GM12878 (cell line): ENCODE measurements around the gene TBL3. TPM values are rescaled to one million over a fixed set of nuclear protein-coding genes. Genes with fewer than 3 reads are reported as not detected.

Source experiments
- ATAC-seq: fragments of 200-7000 bp; cut with Tn5 transposase; 3 replicates; pipeline ENCODE4 v1.9.1; 2020; ENCODE audit warnings: mild to moderate bottlenecking, moderate library complexity
- BruUV-seq: library from RNA; stranded (reverse); fragments of 400-500 nt; replicated peaks from 2 replicates; lab custom pipeline; 2021; lab: Mats Ljungman, UMichigan
- CTCF ChIA-PET: fragments of 300-600 bp; sonication (Branson Sonifier 250); formaldehyde crosslinking; extraction: SDS; loops from one replicate; lab custom pipeline; 2021; ENCODE audit warnings: inconsistent platforms; lab: Yijun Ruan, JAX
- POLR2A ChIA-PET: fragments of 350-600 bp; formaldehyde crosslinking; extraction: SDS; loops from one replicate; lab custom pipeline; 2021; ENCODE audit warnings: inconsistent platforms; lab: Charles Lee
- RAD21 ChIA-PET: fragments of 300-600 bp; sonication (Branson Sonifier 250); formaldehyde crosslinking; loops from one replicate; lab custom pipeline; 2023; ENCODE audit warnings: antibody characterized with exemption; ENCODE audit not compliant: unreplicated experiment; lab: Charles Lee
- SMC1A ChIA-PET: fragments of 300-600 bp; sonication (Branson Sonifier 250); formaldehyde crosslinking; loops from one replicate; lab custom pipeline; 2023; ENCODE audit not compliant: unreplicated experiment, uncharacterized antibody; lab: Charles Lee
- DNase-seq: peaks from one replicate; pipeline ENCODE4 v3.0.0-alpha.2; 2011; ENCODE audit warnings: low read depth, low spot score
- FAIRE-seq: peaks from 3 replicates; lab custom pipeline; 2011; peaks lifted over from hg19 to GRCh38; lab: Jason Lieb, UNC
- H2AFZ ChIP-seq: 2 replicates; pipeline ENCODE4 v1.6.0; 2011; ENCODE audit warnings: low read depth, low read length, control low read depth; ENCODE audit not compliant: control insufficient read depth
- H3K27ac ChIP-seq: 2 replicates; pipeline ENCODE4 v1.5.1; 2011; ENCODE audit warnings: control low read depth; ENCODE audit not compliant: control insufficient read depth, insufficient read depth
- H3K27me3 ChIP-seq, 2 experiments: replicated peaks in 1 of 2; 2 replicates each; pipeline versions ENCODE4 v1.6.0 to v1.6.1; 2011; ENCODE audit warnings: low read length in 1 of 2; ENCODE audit not compliant: control insufficient read depth in 2 of 2, insufficient read depth in 2 of 2
- H3K36me3 ChIP-seq, 2 experiments: 2 replicates each; pipeline ENCODE4 v1.5.1; 2011; ENCODE audit warnings: low read length in 1 of 2; ENCODE audit not compliant: control insufficient read depth in 2 of 2, insufficient read depth in 2 of 2
- H3K4me1 ChIP-seq: 2 replicates; pipeline ENCODE4 v1.6.1; 2011; ENCODE audit warnings: mild to moderate bottlenecking, low read length, moderate library complexity, mixed read lengths; ENCODE audit not compliant: control insufficient read depth, insufficient read depth
- H3K4me2 ChIP-seq: 2 replicates; pipeline ENCODE4 v1.6.0; 2011; ENCODE audit warnings: control low read depth; ENCODE audit not compliant: control insufficient read depth, insufficient read depth
- H3K4me3 ChIP-seq: fragments of 200-600 bp; sonication (generic); 2 replicates; pipeline ENCODE4 v1.5.1; 2016
- H3K79me2 ChIP-seq: 2 replicates; pipeline ENCODE4 v1.6.0; 2011; ENCODE audit warnings: low read length; ENCODE audit not compliant: control insufficient read depth, insufficient read depth
- H3K9ac ChIP-seq: 2 replicates; pipeline ENCODE4 v1.8.0; 2011; ENCODE audit warnings: low read length, control low read depth, mixed read lengths; ENCODE audit not compliant: control insufficient read depth, insufficient read depth
- H3K9me3 ChIP-seq: replicated peaks from 3 replicates; pipeline ENCODE4 v1.5.1; 2011; ENCODE audit warnings: mild to moderate bottlenecking, low read length; ENCODE audit not compliant: control insufficient read depth, insufficient read depth
- H4K20me1 ChIP-seq: 2 replicates; pipeline ENCODE4 v1.6.0; 2011; ENCODE audit not compliant: control insufficient read depth, insufficient read depth
- ATF3 ChIP-seq: IDR thresholded peaks from 2 replicates; pipeline ENCODE4 v1.6.1; 2011; ENCODE audit warnings: low read depth, mild to moderate bottlenecking, low read length, moderate library complexity, borderline replicate concordance; ENCODE audit errors: extremely low read depth
- CBX5 ChIP-seq: sonication (generic); IDR thresholded peaks from 2 replicates; pipeline ENCODE4 v1.6.1; 2016; ENCODE audit warnings: low read depth, moderate library complexity, mild to moderate bottlenecking, inconsistent platforms
- CHD1 ChIP-seq: IDR thresholded peaks from 2 replicates; pipeline ENCODE4 v1.6.1; 2012; ENCODE audit warnings: low read depth, low read length, improper control_type of control experiment
- CHD4 ChIP-seq: fragments of 200-600 bp; sonication (generic); IDR thresholded peaks from 2 replicates; pipeline ENCODE4 v1.6.1; 2016; ENCODE audit warnings: mild to moderate bottlenecking
- EED ChIP-seq: sonication (generic); IDR thresholded peaks from 2 replicates; pipeline ENCODE4 v1.6.1; 2016; ENCODE audit warnings: antibody characterized with exemption, low read depth
- EP300 ChIP-seq, 2 experiments: fragments of 150-350 bp in 1 of 2; IDR thresholded peaks; 2 replicates each; pipeline ENCODE4 v1.6.1; 2011 to 2012; ENCODE audit warnings: low read depth in 2 of 2, low read length in 2 of 2, borderline replicate concordance in 1 of 2, improper control_type of control experiment in 1 of 2, inconsistent platforms in 1 of 2; ENCODE audit not compliant: control insufficient read depth in 1 of 2
- HDGF ChIP-seq: fragments of 450-650 bp; IDR thresholded peaks from 2 replicates; pipeline ENCODE4 v1.6.1; 2016; ENCODE audit warnings: antibody characterized with exemption
- KAT2A ChIP-seq: conservative IDR thresholded peaks from 2 replicates; pipeline ENCODE4 v1.6.1; 2011; ENCODE audit warnings: low read depth, low read length; ENCODE audit not compliant: control insufficient read depth
- PKNOX1 ChIP-seq: fragments of 450-650 bp; IDR thresholded peaks from 2 replicates; pipeline ENCODE4 v1.6.1; 2016; ENCODE audit warnings: mild to moderate bottlenecking
- POLR2A ChIP-seq: IDR thresholded peaks from 2 replicates; pipeline ENCODE4 v1.6.1; 2011; ENCODE audit warnings: low read depth, mild to moderate bottlenecking, low read length
- PRDM15 ChIP-seq: fragments of 450-650 bp; formaldehyde crosslinking; IDR thresholded peaks from 2 replicates; pipeline ENCODE4 v1.4.0; 2020; ENCODE audit warnings: mild to moderate bottlenecking, moderate library complexity
- SMAD1 ChIP-seq: fragments of 450-650 bp; IDR thresholded peaks from 2 replicates; pipeline ENCODE4 v1.6.1; 2018; ENCODE audit warnings: mild to moderate bottlenecking, low read depth; ENCODE audit not compliant: partially characterized antibody
- TAF1 ChIP-seq: IDR thresholded peaks from 2 replicates; pipeline ENCODE4 v1.6.1; 2011; ENCODE audit warnings: mild to moderate bottlenecking, low read depth, low read length, borderline replicate concordance
- TARDBP ChIP-seq: IDR thresholded peaks from 2 replicates; pipeline ENCODE4 v1.6.1; 2016; ENCODE audit warnings: borderline replicate concordance
- ZNF217 ChIP-seq: fragments of 450-650 bp; IDR thresholded peaks from 2 replicates; pipeline ENCODE4 v1.6.1; 2017; ENCODE audit warnings: antibody characterized with exemption, mild to moderate bottlenecking
- WGBS: methylation state at CpG from one replicate; pipeline ENCODE4 v1.1.6; 2016; ENCODE audit warnings: low lambda C conversion rate; ENCODE audit not compliant: insufficient replicate concordance, insufficient coverage; ENCODE audit errors: missing lambda C conversion rate; 5-methylcytosine and 5-hydroxymethylcytosine counted together
- in situ Hi-C: fragments of 300-500 bp; cut with MboI; formaldehyde crosslinking; loops from 9 replicates; pipeline ENCODE4 v1.14.3; 2018; ENCODE audit warnings: mixed read lengths
- intact Hi-C: fragments of 100-400 bp; cut with micrococcal nuclease; formaldehyde crosslinking; loops from one replicate; pipeline ENCODE4 v1.14.2; 2022; ENCODE audit not compliant: unreplicated experiment
- polyA plus RNA-seq, 11 experiments: library from polyadenylated mRNA; depleted of rRNA in 4 of 11; unstranded in 6 of 11; stranded (reverse) in 5 of 11; fragments of >200 nt; fragmentation: Nextera tagmentation in 4 of 11; fragmentation: Illumina TruSeq in 1 of 11; extraction: Ambion mirVana in 4 of 11; extraction: Trizol in 1 of 11; gene quantifications; 1 replicate in 1 of 11; 2 replicates in 10 of 11; pipeline versions ENCODE4 v1.2.1 to v1.2.3, GENCODE V29; 2011 to 2016; ENCODE audit warnings: inconsistent platforms in 2 of 11, missing spikeins in 2 of 11, low read depth in 1 of 11
- total RNA-seq, 4 experiments: library from RNA; depleted of rRNA in 3 of 4; stranded (reverse); fragments of >200 nt in 3 of 4; fragmentation: Illumina TruSeq in 1 of 4; extraction: Trizol in 1 of 4; gene quantifications; 2 replicates each; pipeline versions ENCODE4 v1.2.1 to v1.2.3, GENCODE V29; 2013 to 2021
- TF ChIP-seq, protein P1 (sequence below): fragments of 450-650 bp; IDR thresholded peaks from 2 replicates; pipeline ENCODE4 v1.6.1; 2017; ENCODE audit warnings: mild to moderate bottlenecking, moderate library complexity

TBL3 gene
- total and polyA plus RNA-seq, 10 of the 15 experiments (the other 5 are each of a cell fraction or from before 2014, with no cell fraction given) = 1.2 to 101 (median 34.2) TPM

GRCh38 chr16:2030036-2030435 is 58.2 kb downstream of the TBL3 start:
- ChIA-PET RAD21 (interaction anchor here (0.7 kb wide), 1 partner anchor 118 kb away, joined by 3 read pairs; no protein-coding TSS in a partner anchor), POLR2A (no interaction called here), CTCF (no interaction called here), SMC1A (no interaction called here)
- BruUV-seq = no TSS peak
- Histone ChIP-seq H3K9ac (no peak overlapping the region), H3K27me3 (peaks cover 11 to 13% of the 10 kb centered on the region in 2 experiments), H3K4me3 (no peak overlapping the region), H3K27ac (no peak overlapping the region), H3K79me2 (no peaks in the 10 kb centered on the region), H3K4me1 (no peaks in the 10 kb centered on the region), H4K20me1 (peaks cover 5% of the 10 kb centered on the region; the same call in 1 of the 2 replicates), H3K36me3 (no peaks in the 10 kb centered on the region), H2AFZ (no peak overlapping the region), H3K9me3 (no peaks in the 10 kb centered on the region), H3K4me2 (no peak overlapping the region)
- in situ Hi-C loops (no loop called here), intact Hi-C loops (no loop called here)
- FAIRE-seq (no peak), ATAC-seq (no peak), DNase-seq (no peak)
- WGBS = 59% methylated on average over 11 of the region's 11 CpGs
- no peak for TF ChIP-seq TARDBP
- no peak for TF ChIP-seq EED
- no peak for TF ChIP-seq SMAD1
- no peak for TF ChIP-seq CHD4
- TF ChIP-seq TAF1 = no peak
- no peak for TF ChIP-seq EP300 (IDR thresholded peaks at IDR 0.05; ENCODE audit: borderline replicate concordance in 1 of 2, control insufficient read depth in 1 of 2, low read depth in 2 of 2, low read length in 2 of 2)
- no peak for TF ChIP-seq KAT2A
- TF ChIP-seq ATF3 = no peak
- TF ChIP-seq HDGF = no peak
- no peak for TF ChIP-seq POLR2A
- no peak for TF ChIP-seq PRDM15 (CRISPR knock-in tag)
- no peak for TF ChIP-seq CBX5
- TF ChIP-seq, protein P1, sequence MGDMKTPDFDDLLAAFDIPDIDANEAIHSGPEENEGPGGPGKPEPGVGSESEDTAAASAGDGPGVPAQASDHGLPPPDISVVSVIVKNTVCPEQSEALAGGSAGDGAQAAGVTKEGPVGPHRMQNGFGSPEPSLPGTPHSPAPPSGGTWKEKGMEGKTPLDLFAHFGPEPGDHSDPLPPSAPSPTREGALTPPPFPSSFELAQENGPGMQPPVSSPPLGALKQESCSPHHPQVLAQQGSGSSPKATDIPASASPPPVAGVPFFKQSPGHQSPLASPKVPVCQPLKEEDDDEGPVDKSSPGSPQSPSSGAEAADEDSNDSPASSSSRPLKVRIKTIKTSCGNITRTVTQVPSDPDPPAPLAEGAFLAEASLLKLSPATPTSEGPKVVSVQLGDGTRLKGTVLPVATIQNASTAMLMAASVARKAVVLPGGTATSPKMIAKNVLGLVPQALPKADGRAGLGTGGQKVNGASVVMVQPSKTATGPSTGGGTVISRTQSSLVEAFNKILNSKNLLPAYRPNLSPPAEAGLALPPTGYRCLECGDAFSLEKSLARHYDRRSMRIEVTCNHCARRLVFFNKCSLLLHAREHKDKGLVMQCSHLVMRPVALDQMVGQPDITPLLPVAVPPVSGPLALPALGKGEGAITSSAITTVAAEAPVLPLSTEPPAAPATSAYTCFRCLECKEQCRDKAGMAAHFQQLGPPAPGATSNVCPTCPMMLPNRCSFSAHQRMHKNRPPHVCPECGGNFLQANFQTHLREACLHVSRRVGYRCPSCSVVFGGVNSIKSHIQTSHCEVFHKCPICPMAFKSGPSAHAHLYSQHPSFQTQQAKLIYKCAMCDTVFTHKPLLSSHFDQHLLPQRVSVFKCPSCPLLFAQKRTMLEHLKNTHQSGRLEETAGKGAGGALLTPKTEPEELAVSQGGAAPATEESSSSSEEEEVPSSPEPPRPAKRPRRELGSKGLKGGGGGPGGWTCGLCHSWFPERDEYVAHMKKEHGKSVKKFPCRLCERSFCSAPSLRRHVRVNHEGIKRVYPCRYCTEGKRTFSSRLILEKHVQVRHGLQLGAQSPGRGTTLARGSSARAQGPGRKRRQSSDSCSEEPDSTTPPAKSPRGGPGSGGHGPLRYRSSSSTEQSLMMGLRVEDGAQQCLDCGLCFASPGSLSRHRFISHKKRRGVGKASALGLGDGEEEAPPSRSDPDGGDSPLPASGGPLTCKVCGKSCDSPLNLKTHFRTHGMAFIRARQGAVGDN = no peak
- no peak for TF ChIP-seq CHD1
- TF ChIP-seq ZNF217 = no peak
- no peak for TF ChIP-seq PKNOX1
